ENCODE results near the gene ARHGEF19.
"Not testable (repeated sequence)": the region's sequence is repeated elsewhere in the genome, so short reads cannot be mapped to it uniquely, and the experiment has no call there.

The ARHGEF19 gene

GRCh38 chr1:16243936-16244649, 31.6 kb upstream of the ARHGEF19 start:
- peak; percentile 6 for DNase-seq

GRCh38 chr1:16243215-16243610, 30.8 kb upstream of the ARHGEF19 start:
- DNase-seq: no peak

GRCh38 chr1:16242556-16243214, 30.2 kb upstream of the ARHGEF19 start:
- no peak for DNase-seq

- no peak for DNase-seq
These were observed 28.8 kb upstream of the ARHGEF19 start for GRCh38 chr1:16241221-16241708.

- no peak for DNase-seq
These were observed 27.6 kb upstream of the ARHGEF19 start for GRCh38 chr1:16239972-16240491.

GRCh38 chr1:16237343-16237830, 24.9 kb upstream of the ARHGEF19 start:
- no peak for DNase-seq

- DNase-seq: peak; percentile 86
These were observed 24.3 kb upstream of the ARHGEF19 start, which contains the start of gene CPLANE2 for GRCh38 chr1:16236511-16237342. Gene CPLANE2 (minus strand): TSS chr1:16237183. CDS start chr1:16236742, 441 bp downstream.

- no peak for DNase-seq
These were observed 23.6 kb upstream of the ARHGEF19 start for GRCh38 chr1:16235944-16236510.

- DNase-seq: no peak
These were observed 22.9 kb upstream of the ARHGEF19 start for GRCh38 chr1:16235347-16235746.

GRCh38 chr1:16233431-16233830, 21.0 kb upstream of the ARHGEF19 start:
- no peak for DNase-seq

- DNase-seq: no peak
These were observed 19.9 kb upstream of the ARHGEF19 start for GRCh38 chr1:16232316-16232710.

GRCh38 chr1:16231331-16232315, 19.2 kb upstream of the ARHGEF19 start:
- DNase-seq: no peak

GRCh38 chr1:16230744-16231143, 18.3 kb upstream of the ARHGEF19 start:
- no peak for DNase-seq

GRCh38 chr1:16229976-16230740, 17.7 kb upstream of the ARHGEF19 start:
- no peak for DNase-seq

GRCh38 chr1:16226490-16227179, 14.2 kb upstream of the ARHGEF19 start:
- no peak for DNase-seq

- DNase-seq: no peak
These were observed 13.7 kb upstream of the ARHGEF19 start for GRCh38 chr1:16226129-16226489.

GRCh38 chr1:16224472-16224871, 12.0 kb upstream of the ARHGEF19 start:
- no peak for DNase-seq

- DNase-seq: not testable (repeated sequence)
These were observed 10.3 kb upstream of the ARHGEF19 start for GRCh38 chr1:16222716-16223115.

GRCh38 chr1:16221499-16221898, 9.0 kb upstream of the ARHGEF19 start:
- DNase-seq: no peak

- no peak for DNase-seq
These were observed 7.6 kb upstream of the ARHGEF19 start for GRCh38 chr1:16219968-16220500.

Measured in NCI-H1048 (cell line).